ENCODE data around the gene REXO1. TPM values are rescaled to one million over a fixed set of nuclear protein-coding genes. Genes with fewer than 3 reads are reported as not detected.

Gene REXO1
- total RNA-seq, 1 donor from 2014 or later, result 59.7 TPM

- intact Hi-C loops (cut with micrococcal nuclease), result loop anchor here (1.0 kb wide), 3 partner anchors 9 to 29 kb away; partner anchors contain the start of genes ABHD17A, ADAT3 and SCAMP4
These were observed 28.4 kb upstream of the REXO1 start for GRCh38 chr19:1876496-1877279.

DNA sequence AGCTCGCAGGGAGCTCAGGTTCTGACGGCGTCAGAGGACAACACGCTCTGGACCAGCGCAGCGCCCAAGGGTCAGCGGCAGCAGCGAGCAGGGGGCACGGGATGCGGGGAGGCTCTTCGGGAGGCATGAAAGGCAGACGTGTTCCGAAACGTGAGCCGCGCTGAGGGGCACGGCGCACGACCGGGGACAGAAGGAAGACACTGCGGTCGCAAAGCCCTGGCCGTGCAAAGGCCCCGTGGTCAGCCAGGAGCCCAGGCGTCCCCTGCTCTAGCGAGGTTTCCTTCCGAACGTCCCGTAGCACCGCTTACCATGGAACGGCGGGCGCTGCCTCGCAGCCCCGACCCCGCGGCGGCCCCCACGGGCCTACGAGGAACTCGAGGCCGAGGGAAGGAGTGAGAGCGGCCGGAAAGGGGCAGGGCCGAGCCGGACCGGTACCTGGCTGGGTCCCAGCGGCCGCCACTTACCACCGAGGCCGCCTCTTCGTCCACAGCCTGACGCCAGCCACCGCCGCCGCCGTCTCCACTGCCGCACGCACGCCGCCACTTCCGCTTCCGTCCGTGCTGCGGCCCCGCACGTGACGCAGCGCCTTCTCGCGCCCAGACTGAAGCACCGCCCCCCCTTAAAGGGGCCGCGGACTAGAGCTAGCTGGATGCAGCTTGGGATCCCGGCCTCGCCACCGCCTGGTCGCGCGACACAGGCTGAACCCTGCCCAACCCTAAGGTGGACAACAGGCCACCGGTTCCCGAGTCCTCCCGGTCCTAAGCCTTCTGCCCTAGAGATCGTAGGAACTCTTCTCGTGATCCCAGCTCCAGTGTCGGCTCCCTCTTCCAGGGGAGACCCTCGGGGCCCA, 27.6 kb upstream of the REXO1 start:
- intact Hi-C loops (cut with micrococcal nuclease), result loop anchor here (1.0 to 2.0 kb wide), 4 partner anchors 9 to 67 kb away; partner anchors contain the start of genes ABHD17A, ADAT3 and SCAMP4

DNA sequence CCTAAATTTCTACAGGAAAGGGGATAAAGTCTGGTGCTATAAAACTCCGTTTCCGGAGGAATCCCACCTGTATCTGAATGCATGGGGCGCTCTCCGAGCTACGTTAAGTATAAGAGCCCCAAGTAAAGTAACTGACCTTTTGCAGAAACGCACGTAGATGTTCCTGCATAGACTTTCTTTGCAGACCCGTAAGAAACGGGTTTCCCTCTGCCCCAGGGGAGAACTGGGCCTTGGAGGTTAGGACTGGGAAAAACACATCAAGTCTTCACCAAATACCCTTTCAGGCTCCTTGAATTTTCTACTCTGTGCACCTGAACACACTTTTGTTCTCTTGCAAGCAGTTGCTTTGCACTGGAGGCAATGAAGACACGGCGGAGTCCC, 27.0 kb upstream of the REXO1 start:
- intact Hi-C loops (cut with micrococcal nuclease), result loop anchor here (2.0 kb wide), 1 partner anchor 68 kb away; no protein-coding TSS in a partner anchor

DNA sequence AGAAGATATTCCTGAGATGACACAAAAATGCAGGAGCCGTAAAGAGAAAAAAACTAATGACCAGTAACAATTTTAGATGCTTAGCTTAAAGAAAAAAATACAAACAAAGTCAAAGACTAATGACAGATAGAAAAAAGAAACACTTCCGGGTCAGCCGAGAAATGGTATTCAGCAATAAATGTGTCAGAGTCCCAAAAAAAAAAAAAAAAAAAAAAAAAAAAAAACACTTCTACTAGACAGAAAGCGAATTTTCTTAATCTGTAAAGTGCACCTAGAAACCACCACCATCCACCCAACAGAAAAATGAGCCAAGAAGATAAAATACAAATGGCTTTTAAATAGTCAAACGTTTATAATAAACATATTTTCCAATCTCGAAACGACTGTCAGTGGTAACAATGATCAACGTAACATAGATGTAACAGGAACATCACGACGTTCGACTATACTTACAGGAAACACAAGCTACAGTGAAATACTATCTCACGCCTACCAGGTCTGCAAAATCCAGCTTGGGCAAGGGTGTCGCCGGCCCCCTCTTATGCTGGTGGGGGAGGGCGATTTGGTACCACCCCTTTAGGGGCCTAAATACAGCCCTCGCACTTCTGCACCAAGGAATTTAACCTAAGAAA, 26.4 kb upstream of the REXO1 start:
- intact Hi-C loops (cut with micrococcal nuclease), result loop anchor here (2.0 kb wide), 1 partner anchor 68 kb away; no protein-coding TSS in a partner anchor

- intact Hi-C loops (cut with micrococcal nuclease), result loop anchor here (2.0 kb wide), 1 partner anchor 69 kb away; no protein-coding TSS in a partner anchor
These were observed 25.5 kb upstream of the REXO1 start for GRCh38 chr19:1873524-1874473.

- intact Hi-C loops (cut with micrococcal nuclease), result no loop called here
These were observed 24.7 kb upstream of the REXO1 start for GRCh38 chr19:1872807-1873523.

GRCh38 chr19:1871630-1872029, 23.3 kb upstream of the REXO1 start:
- intact Hi-C loops (cut with micrococcal nuclease), result no loop called here

GRCh38 chr19:1871140-1871597, 22.9 kb upstream of the REXO1 start:
- intact Hi-C loops (cut with micrococcal nuclease), result no loop called here

DNA sequence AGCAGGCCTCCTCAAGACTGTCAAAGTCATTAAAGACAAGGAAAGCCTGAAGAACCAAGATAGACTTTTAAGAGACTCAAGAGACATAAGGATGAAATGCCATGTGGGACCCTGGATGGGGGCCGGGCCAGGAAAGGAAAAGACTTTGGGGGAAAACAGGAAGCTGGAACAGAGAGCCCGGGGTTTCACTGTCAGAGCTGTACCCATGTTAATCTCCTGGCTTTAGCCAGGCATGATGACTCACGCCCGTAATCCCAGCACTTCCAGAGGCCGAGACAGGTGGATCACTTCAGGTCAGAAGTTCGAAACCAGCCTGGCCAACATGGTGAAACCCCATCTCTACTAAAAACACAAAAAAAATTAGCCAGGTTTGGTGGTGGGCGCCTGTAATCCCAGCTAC, 20.7 kb upstream of the REXO1 start:
- intact Hi-C loops (cut with micrococcal nuclease), result no loop called here

DNA sequence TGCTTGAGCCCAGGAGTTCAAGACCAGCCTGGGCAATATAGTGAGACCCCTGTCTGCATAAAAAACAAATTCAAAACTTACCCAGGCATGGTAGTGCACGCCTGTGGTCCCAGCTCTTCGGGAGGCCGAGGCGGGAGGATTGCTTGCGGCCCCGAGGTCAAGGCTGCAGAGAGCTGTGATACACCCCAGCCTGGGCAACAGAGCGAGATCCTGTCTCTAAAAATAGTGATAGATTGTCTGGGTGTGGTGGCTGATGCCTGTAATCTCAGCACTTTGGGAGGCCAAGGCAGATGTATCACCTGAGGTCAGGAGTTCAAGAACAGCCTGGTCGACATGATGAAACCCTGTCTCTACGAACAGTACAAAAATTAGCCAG, 19.1 kb upstream of the REXO1 start:
- intact Hi-C loops (cut with micrococcal nuclease), result no loop called here

DNA sequence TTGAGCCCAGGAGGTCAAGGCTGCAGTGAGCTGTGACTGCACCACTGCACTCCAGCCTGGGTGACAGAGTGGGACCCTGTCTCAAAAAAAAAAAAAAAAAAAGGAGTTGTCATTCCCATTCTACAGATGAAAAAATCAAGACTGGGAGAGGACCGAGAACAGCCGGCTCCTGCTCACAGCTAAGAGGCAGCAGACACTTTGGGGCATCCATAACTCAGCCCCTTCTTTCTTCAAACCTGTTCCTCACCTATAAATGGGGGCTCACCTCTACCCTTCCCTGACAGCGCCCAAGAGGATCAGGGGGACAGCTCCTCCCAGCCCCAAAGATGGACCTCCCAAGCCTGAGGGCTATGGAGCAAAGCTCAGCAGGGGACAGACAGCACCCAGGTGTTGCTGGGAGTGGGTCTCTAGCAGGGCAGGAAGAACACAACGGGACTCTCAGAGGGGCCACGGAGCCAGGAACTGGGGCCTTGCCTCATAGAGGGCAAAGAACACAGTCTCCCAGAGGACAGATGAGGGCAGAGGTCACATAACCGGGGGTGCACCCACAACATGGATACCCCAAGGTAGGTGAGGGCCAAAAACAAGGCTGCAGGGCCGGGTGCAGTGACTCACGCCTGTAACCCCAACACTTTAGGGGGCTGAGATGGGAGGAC, 18.5 kb upstream of the REXO1 start:
- intact Hi-C loops (cut with micrococcal nuclease), result no loop called here

DNA sequence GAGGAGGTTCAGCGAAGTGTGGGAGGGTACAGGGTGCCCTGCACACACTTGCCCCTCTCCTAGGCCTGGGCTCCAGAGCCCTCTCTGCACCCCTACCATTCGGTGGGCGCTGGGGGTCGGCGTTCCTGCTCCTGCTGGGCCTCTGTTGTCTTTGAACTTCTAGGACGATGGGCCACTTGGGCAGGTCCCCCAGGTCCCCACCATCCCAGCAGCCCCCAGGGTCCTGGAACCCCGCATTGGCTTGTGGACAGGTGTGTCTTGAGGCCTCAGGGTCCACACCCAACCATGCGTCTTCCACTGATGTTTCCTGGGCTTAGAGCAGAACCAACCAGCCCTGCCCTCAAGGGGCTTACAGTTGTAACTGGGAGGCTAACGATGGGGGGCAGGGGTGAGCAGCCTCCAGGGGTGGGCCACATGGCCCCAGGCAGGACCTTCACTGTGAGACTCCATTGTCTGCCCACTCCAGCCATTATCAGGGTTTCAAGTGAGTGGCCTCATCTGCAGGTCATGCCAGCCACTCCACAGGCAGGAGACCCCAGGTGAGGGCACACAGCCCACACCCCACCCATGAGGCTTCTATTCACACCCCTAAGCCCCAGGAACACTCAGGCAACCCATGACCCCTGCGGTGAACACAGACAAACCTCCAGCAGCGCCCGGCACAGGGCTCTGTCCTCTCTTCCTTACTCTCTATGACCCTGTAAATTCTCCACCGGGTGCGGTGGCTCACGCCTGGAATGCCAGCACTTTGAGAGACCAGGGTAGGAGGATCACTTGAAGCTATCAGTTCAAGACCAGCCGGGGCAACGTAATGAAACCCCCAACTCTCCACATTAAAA, 17.1 kb upstream of the REXO1 start:
- intact Hi-C loops (cut with micrococcal nuclease), result no loop called here

GRCh38 chr19:1864480-1865171, 16.3 kb upstream of the REXO1 start:
- intact Hi-C loops (cut with micrococcal nuclease), result loop anchor here (1.0 to 5.0 kb wide), 8 partner anchors 9 to 1708 kb away; partner anchors contain the start of genes ABHD17A, ADAT3, ATP8B3 and HMG20B

GRCh38 chr19:1863638-1864479, 15.6 kb upstream of the REXO1 start:
- intact Hi-C loops (cut with micrococcal nuclease), result loop anchor here (1.0 to 5.0 kb wide), 9 partner anchors 9 to 1708 kb away; partner anchors contain the start of genes ABHD17A, ADAT3, ATP8B3 and HMG20B

- intact Hi-C loops (cut with micrococcal nuclease), result loop anchor here (2.0 to 5.0 kb wide), 3 partner anchors 219 to 1709 kb away; partner anchors contain the start of genes HMG20B, PCSK4 and REEP6
These were observed 15.0 kb upstream of the REXO1 start, which contains the start of gene KLF16 for GRCh38 chr19:1863328-1863637. KLF16 (minus strand) TSS chr19:1863579; CDS start chr19:1863497, 82 bp downstream.
